Astrocyte (in vitro differentiated cells and primary cell): ENCODE results near the gene CIB1. TPM values are rescaled to one million over a fixed set of nuclear protein-coding genes. Genes with fewer than 3 reads are reported as not detected.

ENCODE experiments used
- DNase-seq: peaks from one replicate; pipeline ENCODE4 v3.0.0-alpha.2; 2010; ENCODE audit warnings: low read depth
- FAIRE-seq: peaks from 2 replicates; lab custom pipeline; 2011; peaks lifted over from hg19 to GRCh38; lab: Jason Lieb, UNC
- H2AFZ ChIP-seq: 2 replicates; pipeline ENCODE4 v1.6.0; 2012; ENCODE audit warnings: low read depth, low read length, inconsistent platforms
- H3K27ac ChIP-seq: 2 replicates; pipeline ENCODE4 v1.5.1; 2011; ENCODE audit warnings: low read depth, low read length, inconsistent platforms
- H3K27me3 ChIP-seq: 2 replicates; pipeline ENCODE4 v1.6.0; 2011; ENCODE audit warnings: low read length, inconsistent platforms; ENCODE audit not compliant: insufficient read depth
- H3K36me3 ChIP-seq: 2 replicates; pipeline ENCODE4 v1.5.1; 2011; ENCODE audit warnings: low read length, inconsistent platforms; ENCODE audit not compliant: insufficient read depth
- H3K4me1 ChIP-seq: 2 replicates; pipeline ENCODE4 v1.5.1; 2011; ENCODE audit warnings: low read length, inconsistent platforms; ENCODE audit not compliant: insufficient read depth
- H3K4me2 ChIP-seq: 2 replicates; pipeline ENCODE4 v1.6.0; 2012; ENCODE audit warnings: low read length, inconsistent platforms
- H3K4me3 ChIP-seq: 2 replicates; pipeline ENCODE4 v1.5.1; 2011; ENCODE audit warnings: low read depth, mild to moderate bottlenecking, low read length, inconsistent platforms; ENCODE audit not compliant: insufficient read depth
- H3K79me2 ChIP-seq: 2 replicates; pipeline ENCODE4 v1.6.0; 2012; ENCODE audit warnings: mild to moderate bottlenecking, low read length, inconsistent platforms; ENCODE audit not compliant: insufficient read depth
- H3K9ac ChIP-seq: 2 replicates; pipeline ENCODE4 v1.6.0; 2012; ENCODE audit warnings: mild to moderate bottlenecking, low read length, inconsistent platforms
- H3K9me3 ChIP-seq: 2 replicates; pipeline ENCODE4 v1.5.1; 2012; ENCODE audit warnings: low read depth, mild to moderate bottlenecking, low read length, inconsistent platforms; ENCODE audit not compliant: insufficient read depth
- H4K20me1 ChIP-seq: 2 replicates; pipeline ENCODE4 v1.6.0; 2012; ENCODE audit warnings: low read length, inconsistent platforms; ENCODE audit not compliant: insufficient read depth
- H3K27ac Mint-ChIP-seq: one replicate; pipeline ENCODE4 v1.8.0; 2021; ENCODE audit warnings: mild to moderate bottlenecking, mixed read lengths; ENCODE audit not compliant: unreplicated experiment
- H3K27me3 Mint-ChIP-seq: one replicate; pipeline ENCODE4 v1.8.0; 2021; ENCODE audit warnings: low read depth, mixed read lengths; ENCODE audit not compliant: unreplicated experiment
- H3K36me3 Mint-ChIP-seq: one replicate; pipeline ENCODE4 v1.8.0; 2021; ENCODE audit warnings: low read depth, mixed read lengths; ENCODE audit not compliant: unreplicated experiment
- H3K4me1 Mint-ChIP-seq: one replicate; pipeline ENCODE4 v1.8.0; 2021; ENCODE audit warnings: low read depth, mixed read lengths; ENCODE audit not compliant: unreplicated experiment
- H3K4me3 Mint-ChIP-seq: one replicate; pipeline ENCODE4 v1.8.0; 2021; ENCODE audit warnings: mild to moderate bottlenecking, moderate library complexity, mixed read lengths; ENCODE audit not compliant: unreplicated experiment
- H3K9me3 Mint-ChIP-seq: one replicate; pipeline ENCODE4 v1.8.0; 2021; ENCODE audit warnings: mild to moderate bottlenecking, mixed read lengths; ENCODE audit not compliant: unreplicated experiment
- CTCF ChIP-seq: IDR thresholded peaks from 2 replicates; pipeline ENCODE4 v1.5.1; 2011; ENCODE audit warnings: low read depth, mild to moderate bottlenecking, inconsistent platforms, low read length, moderate library complexity; ENCODE audit not compliant: insufficient read depth
- EZH2 ChIP-seq: IDR thresholded peaks from 2 replicates; pipeline ENCODE4 v1.6.1; 2012; ENCODE audit warnings: mild to moderate bottlenecking, low read length, inconsistent platforms; ENCODE audit not compliant: insufficient read depth
- total RNA-seq: library from RNA; stranded (reverse); gene quantifications from 2 replicates; pipeline ENCODE4 v1.2.1, GENCODE V29; 2021

The CIB1 gene
- total RNA-seq, 1 donor from 2014 or later = 49.6 TPM

GRCh38 chr15:90207252-90207651 is 26.5 kb downstream of the CIB1 start:
- no peak for FAIRE-seq
- H3K27ac Mint-ChIP-seq = no peak overlapping the region
- peaks cover 21% of the 10 kb centered on the region for H3K79me2 ChIP-seq

DNA sequence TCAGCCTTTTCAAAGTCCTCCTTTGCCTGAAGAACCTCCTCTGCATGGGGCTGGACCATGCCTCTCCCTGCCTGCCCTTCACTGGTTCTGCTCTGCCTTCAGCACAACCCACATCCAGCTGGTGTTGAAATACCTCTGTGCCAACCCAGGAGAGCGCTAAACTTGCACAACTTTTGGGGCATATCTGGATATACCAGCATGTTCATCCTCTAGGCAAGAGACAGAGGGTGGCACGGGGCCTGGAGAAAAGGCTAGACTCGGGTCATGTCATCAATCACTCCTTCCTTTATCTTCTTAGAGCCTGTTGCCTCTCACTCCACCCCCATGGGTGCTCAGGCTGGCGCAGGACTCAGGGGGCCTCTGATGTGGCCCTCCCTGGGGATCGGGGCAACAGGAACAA is 27.9 kb downstream of the CIB1 start:
- Histone ChIP-seq H3K27me3 (no peaks in the 10 kb centered on the region), H3K79me2 (peaks cover 21% of the 10 kb centered on the region), H3K4me1 (peaks cover 17% of the 10 kb centered on the region), H3K36me3 (no peaks in the 10 kb centered on the region), H4K20me1 (peaks cover 30% of the 10 kb centered on the region), H3K27ac (no peak overlapping the region), H2AFZ (no peak overlapping the region), H3K9me3 (no peaks in the 10 kb centered on the region), H3K9ac (no peak overlapping the region), H3K4me2 (no peak overlapping the region), H3K4me3 (no peak overlapping the region)
- Mint-ChIP-seq H3K36me3 (peaks cover 5% of the 10 kb centered on the region), H3K4me3 (no peak overlapping the region), H3K27ac (no peak overlapping the region), H3K9me3 (peaks cover 5% of the 10 kb centered on the region), H3K27me3 (peaks cover 9% of the 10 kb centered on the region), H3K4me1 (no peaks in the 10 kb centered on the region)
- FAIRE-seq (no peak), DNase-seq (no peak)
- TF ChIP-seq CTCF (no peak), EZH2 (no peak)

More at GRCh38 chr15:90207252-90207651, 26.5 kb downstream of the CIB1 start:
- Histone ChIP-seq H4K20me1 (peaks cover 26% of the 10 kb centered on the region), H3K4me1 (peaks cover 27% of the 10 kb centered on the region), H2AFZ (no peak overlapping the region), H3K9me3 (no peaks in the 10 kb centered on the region), H3K36me3 (no peaks in the 10 kb centered on the region), H3K27me3 (no peaks in the 10 kb centered on the region), H3K4me3 (no peak overlapping the region), H3K27ac (no peak overlapping the region), H3K9ac (no peak overlapping the region), H3K4me2 (no peak overlapping the region)
- Mint-ChIP-seq H3K4me3 (no peak overlapping the region), H3K4me1 (peaks cover 3% of the 10 kb centered on the region), H3K36me3 (peaks cover 5% of the 10 kb centered on the region), H3K27me3 (peaks cover 9% of the 10 kb centered on the region), H3K9me3 (peaks cover 5% of the 10 kb centered on the region)
- no peak for TF ChIP-seq EZH2
- no peak for TF ChIP-seq CTCF
- DNase-seq = no peak

DNA sequence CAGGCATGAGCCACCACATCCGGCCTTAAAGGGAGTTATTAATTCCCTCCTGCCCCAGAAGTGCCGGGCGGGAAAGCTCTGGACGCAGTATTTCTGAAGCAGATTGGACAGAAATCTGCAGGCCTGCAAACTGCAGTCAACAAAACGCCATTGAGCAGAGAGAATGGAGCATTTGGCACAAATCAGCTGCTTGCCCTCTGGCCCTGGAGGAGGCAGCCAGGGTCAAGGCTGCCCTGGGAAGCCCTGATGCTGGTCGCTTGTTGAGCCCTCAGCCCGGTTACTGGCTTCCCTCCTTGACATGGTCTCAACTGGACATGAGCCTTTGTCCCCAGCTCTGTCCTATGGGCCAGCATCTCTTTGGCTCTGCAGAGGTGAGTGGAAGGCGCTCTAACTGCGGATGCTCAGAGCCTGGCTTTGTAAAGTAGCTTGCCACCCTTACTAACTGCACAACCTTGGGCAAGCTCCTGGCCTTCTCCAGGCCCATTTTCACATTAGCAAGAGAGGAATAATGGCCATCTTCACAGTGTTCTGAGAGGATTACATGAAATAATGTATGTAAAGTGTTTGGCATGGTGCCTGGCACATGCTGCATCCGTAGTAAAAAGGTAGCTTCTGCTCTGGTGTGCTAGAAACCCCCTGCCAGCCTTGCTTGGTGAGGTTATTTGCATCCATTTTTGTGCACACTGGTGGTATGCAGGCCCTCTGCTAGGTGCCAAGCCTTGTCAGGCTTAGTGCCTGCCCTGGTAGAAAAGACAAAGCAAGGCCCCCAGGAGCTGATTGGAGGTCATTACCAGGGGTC is 28.5 kb downstream of the CIB1 start:
- Histone ChIP-seq H3K9me3 (no peaks in the 10 kb centered on the region), H2AFZ (no peak overlapping the region), H3K27ac (no peak overlapping the region), H3K79me2 (peaks cover 21% of the 10 kb centered on the region), H3K4me1 (peaks cover 22% of the 10 kb centered on the region), H3K4me2 (no peak overlapping the region), H3K9ac (no peak overlapping the region), H3K36me3 (no peaks in the 10 kb centered on the region), H3K27me3 (no peaks in the 10 kb centered on the region), H4K20me1 (peaks cover 30% of the 10 kb centered on the region), H3K4me3 (no peak overlapping the region)
- Mint-ChIP-seq H3K4me3 (no peak overlapping the region), H3K27ac (peak overlapping the region; percentile 47), H3K4me1 (no peaks in the 10 kb centered on the region), H3K36me3 (peaks cover 5% of the 10 kb centered on the region), H3K27me3 (peaks cover 9% of the 10 kb centered on the region), H3K9me3 (peaks cover 5% of the 10 kb centered on the region)
- FAIRE-seq = no peak
- TF ChIP-seq EZH2 (no peak), CTCF (no peak)
- no peak for DNase-seq
